GM12874 (cell line): Measurements from ENCODE around the gene WDR45B.

Source experiments
- TF ChIP-seq, protein P1 (sequence below): IDR thresholded peaks from 2 replicates; pipeline ENCODE4 v1.5.1; 2011; ENCODE audit warnings: low read depth, mild to moderate bottlenecking, control low read depth, low read length, moderate library complexity; ENCODE audit not compliant: insufficient read depth

The WDR45B gene

GRCh38 chr17:82600731-82601446, 47.4 kb downstream of the WDR45B start:
- TF ChIP-seq, protein P1, sequence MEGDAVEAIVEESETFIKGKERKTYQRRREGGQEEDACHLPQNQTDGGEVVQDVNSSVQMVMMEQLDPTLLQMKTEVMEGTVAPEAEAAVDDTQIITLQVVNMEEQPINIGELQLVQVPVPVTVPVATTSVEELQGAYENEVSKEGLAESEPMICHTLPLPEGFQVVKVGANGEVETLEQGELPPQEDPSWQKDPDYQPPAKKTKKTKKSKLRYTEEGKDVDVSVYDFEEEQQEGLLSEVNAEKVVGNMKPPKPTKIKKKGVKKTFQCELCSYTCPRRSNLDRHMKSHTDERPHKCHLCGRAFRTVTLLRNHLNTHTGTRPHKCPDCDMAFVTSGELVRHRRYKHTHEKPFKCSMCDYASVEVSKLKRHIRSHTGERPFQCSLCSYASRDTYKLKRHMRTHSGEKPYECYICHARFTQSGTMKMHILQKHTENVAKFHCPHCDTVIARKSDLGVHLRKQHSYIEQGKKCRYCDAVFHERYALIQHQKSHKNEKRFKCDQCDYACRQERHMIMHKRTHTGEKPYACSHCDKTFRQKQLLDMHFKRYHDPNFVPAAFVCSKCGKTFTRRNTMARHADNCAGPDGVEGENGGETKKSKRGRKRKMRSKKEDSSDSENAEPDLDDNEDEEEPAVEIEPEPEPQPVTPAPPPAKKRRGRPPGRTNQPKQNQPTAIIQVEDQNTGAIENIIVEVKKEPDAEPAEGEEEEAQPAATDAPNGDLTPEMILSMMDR = no peak

DNA sequence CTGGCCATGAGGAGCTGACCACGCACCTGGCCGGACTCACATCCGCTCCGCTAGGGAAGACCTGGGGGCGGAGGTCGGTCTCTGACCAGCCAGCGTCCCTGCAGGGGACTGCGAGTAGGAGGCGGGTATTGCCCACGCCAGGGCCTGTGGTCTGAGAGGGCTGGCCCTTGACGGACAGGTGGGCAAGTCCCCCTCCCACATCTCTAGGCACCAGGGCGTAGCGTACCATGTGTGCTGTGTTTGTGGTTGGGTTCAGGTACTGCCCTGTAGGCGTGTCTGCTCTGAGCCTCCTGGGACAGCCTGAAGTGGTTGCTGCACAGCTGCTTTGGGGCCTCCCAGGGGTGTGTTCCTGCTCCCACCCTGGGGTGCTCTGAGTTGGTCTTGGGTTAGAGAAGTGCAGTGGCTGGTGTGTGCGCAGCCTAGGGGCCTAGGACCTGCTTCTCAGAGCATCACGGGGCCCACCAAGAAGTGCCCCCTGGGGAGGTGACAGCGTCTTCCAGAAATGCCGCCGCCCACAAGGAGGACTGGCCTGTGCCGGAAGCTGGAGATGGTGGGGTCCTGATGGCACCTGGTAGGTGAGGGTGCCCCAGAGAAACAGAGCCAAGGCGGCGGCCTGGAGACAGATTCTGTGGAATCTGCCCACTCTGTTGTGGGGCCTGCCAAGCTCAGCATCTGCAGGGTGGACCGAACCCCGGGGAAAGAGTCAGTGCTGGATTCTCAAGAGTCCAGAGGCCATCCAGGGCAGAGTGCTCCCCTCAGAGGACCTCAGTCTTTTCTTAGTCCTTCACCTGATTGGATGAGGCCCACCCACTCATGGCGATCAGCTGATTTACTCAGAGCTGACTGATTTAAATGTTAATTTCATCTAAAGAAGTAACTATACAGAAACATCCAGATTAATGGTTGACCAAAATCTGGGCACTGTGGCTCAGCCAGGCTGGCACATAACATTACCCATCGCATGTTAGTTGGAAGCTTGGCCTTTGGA, 48.3 kb downstream of the WDR45B start:
- TF ChIP-seq, protein P1 = no peak

DNA sequence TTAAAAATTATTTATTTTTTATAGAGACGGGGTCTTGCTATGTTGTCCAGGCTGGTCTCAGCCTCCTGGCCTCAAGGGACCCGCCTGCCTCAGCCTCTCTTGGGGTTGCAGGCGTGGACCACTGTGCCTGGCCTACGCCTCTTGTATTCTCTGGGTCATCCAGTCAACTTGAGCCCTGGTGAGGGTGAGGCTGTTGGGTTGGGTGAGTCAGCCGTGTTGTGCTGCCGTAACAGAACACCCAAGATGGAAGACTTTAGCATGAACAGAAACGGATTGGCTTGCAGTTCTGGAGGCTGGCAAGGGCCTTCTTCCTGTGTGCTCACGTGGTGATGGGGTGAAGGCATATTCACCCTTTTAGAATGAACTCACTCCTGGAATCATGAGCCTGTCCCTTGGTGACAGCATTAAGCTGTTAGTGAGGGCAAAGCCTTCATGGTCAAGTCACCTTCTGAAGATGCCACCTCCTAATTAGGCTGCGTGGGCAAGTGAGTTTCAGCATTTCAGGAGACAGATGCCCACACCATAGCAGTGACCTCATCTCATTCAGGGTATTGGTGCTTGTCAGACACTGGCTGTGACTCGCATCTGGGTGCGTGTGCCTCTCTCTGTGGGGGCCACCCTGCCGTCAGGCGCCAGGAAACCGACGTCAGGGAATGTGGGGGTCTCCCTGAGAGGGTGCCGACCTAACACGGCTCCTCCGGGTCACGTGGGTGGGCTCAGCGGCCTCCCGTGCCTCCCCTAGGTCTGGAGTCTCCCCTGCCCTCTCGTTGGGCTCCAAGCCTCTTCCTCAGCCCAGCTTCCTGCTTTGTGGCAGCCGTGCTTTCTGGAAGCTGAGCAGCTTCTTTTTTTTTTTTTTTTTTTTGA, 49.8 kb downstream of the WDR45B start:
- TF ChIP-seq, protein P1 = no peak

GRCh38 chr17:82596837-82597672, 51.2 kb downstream of the WDR45B start:
- TF ChIP-seq, protein P1 = no peak

DNA sequence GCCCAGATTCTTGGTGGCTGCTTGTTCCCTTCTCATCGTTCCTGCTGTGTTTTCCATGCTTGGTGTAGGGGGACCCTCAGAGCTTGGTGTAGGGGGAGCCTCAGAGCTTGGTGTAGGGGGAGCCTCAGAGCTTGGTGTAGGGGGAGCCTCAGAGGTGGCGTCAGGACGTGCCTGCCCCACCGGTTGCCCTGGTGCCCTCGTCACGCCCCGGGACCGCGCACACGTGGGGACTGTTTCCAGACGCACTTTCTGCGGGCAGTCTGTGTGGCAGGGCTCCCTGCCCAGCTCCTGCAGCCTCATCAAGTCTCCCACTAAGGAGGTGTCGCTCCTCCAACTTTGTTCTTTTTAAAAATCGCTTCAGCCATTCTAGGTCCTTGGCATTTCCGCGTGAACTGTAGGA, 51.9 kb downstream of the WDR45B start:
- TF ChIP-seq, protein P1 = no peak

DNA sequence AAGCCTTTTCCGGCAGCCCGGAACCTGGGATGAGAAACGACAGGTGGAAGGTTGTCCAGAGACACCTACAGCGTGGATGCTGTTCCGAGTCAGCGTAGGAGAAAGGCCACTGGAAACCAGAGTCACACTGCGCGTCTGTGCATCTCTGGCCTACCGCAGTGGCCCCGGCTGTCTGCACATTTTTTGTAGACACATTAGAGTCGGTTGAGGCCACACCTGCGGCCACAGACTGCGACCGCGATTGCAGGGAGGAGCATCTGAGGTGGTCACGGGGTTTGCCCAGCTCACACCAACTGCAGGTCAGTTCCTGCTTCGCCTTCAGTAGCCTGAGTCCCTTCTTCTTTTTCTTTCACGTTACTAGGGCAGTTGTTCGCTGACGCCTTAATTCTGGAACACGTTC, 52.4 kb downstream of the WDR45B start:
- TF ChIP-seq, protein P1 = no peak
